NT2/D1 (cell line): ENCODE results near the gene TBC1D10A.

Source experiments
- DNase-seq: peaks from one replicate; pipeline ENCODE4 v3.0.0-alpha.2; 2011; ENCODE audit warnings: low read depth, low spot score
- H3K27me3 ChIP-seq: 2 replicates; pipeline ENCODE4 v1.6.0; 2011; ENCODE audit warnings: mild to moderate bottlenecking; ENCODE audit not compliant: insufficient read length, insufficient read depth
- H3K36me3 ChIP-seq: 2 replicates; pipeline ENCODE4 v1.6.1; 2011; ENCODE audit warnings: mild to moderate bottlenecking, low read length, mixed read lengths; ENCODE audit not compliant: insufficient read depth, insufficient read length
- H3K4me1 ChIP-seq: 2 replicates; pipeline ENCODE4 v1.5.1; 2011; ENCODE audit not compliant: insufficient read depth, insufficient read length
- H3K4me3 ChIP-seq: 2 replicates; pipeline ENCODE4 v1.5.1; 2011; ENCODE audit warnings: low read depth; ENCODE audit not compliant: insufficient read length
- H3K9ac ChIP-seq: 2 replicates; pipeline ENCODE4 v1.6.0; 2011; ENCODE audit warnings: low read depth; ENCODE audit not compliant: insufficient read length
- H3K9me3 ChIP-seq: 2 replicates; pipeline ENCODE4 v1.5.1; 2011; ENCODE audit warnings: mild to moderate bottlenecking, low read length; ENCODE audit not compliant: insufficient read depth
- SUZ12 ChIP-seq: IDR thresholded peaks from 2 replicates; pipeline ENCODE4 v1.6.1; 2011; ENCODE audit not compliant: insufficient read length, insufficient read depth; ENCODE audit errors: extremely low read depth
- YY1 ChIP-seq: IDR thresholded peaks from 2 replicates; pipeline ENCODE4 v1.6.1; 2011; ENCODE audit not compliant: insufficient read length, insufficient read depth
- ZNF274 ChIP-seq: IDR thresholded peaks from 2 replicates; pipeline ENCODE4 v1.6.1; 2011; ENCODE audit warnings: mild to moderate bottlenecking, low read depth, low read length

The TBC1D10A gene

DNA sequence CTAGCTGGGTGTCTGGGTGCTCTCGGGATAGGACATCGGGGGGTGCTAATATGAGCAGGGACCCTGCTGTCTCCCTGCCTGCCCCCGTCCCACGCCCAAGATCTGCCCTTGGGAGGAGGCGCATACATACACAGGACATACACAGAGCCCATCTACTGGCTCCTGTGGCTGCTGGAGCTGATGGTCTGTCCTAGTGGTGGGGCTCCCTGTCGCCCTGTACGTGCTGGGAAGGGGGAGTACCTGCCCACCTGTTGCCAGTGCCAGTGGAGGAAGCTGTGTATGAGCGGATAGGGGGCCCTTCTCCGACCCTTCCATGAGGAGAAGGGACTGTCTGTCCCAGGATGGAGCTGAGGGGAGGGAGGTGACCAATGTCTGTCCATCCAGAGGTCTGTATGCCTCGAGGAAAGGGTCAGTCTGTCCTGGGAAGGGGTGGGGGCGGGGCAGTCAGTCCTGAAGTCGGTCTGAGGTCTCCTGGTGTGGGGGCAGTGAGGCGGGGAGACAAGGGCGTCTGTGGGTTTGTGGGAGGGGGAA, 952 bp downstream of the TBC1D10A start:
- peaks cover 24% of the 10 kb centered on the region for H3K36me3 ChIP-seq
- H3K4me1 ChIP-seq, result peaks cover 9% of the 10 kb centered on the region
- TF ChIP-seq ZNF274 (no peak), YY1 (no peak), SUZ12 (no peak)
- H3K4me3 ChIP-seq, result peak overlapping the region; percentile 72
- DNase-seq, result no peak
- H3K9me3 ChIP-seq, result no peaks in the 10 kb centered on the region
- peak overlapping the region; percentile 83 for H3K9ac ChIP-seq
- no peaks in the 10 kb centered on the region for H3K27me3 ChIP-seq

DNA sequence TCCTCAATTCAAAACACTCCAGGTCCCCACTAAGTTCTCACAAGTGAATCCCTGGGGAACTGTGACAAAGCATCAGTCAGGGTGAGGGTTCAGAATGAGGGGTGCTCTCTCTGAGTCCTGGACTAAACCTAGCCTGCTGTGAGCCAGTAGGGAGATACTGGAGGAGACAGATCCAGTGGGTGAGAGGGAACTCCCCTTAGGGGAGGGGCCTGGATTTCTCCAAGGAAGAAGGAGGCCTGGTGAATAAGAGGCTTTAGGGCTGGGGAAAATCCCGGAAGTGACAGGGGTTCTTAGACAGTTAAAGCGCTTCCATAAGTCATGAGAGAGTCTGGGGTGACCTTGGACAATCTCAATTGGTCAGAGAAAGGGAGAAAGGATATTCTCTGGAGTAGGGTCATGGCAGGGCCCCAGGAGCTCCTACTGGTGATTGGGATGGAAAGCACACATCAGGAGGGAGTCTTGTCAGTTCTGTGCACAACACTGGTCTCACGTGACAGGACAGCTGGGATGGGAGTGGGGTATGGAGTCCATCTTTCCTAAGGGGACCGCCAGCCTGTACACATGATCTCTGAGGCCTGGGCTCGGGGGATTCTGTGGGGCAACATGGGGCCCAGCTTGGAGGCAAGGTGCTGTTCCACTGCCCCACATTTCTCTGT, 1.5 kb downstream of the TBC1D10A start:
- peaks cover 9% of the 10 kb centered on the region for H3K4me1 ChIP-seq
- H3K4me3 ChIP-seq, result no peak overlapping the region
- TF ChIP-seq YY1 (no peak), SUZ12 (no peak), ZNF274 (no peak)
- H3K27me3 ChIP-seq, result no peaks in the 10 kb centered on the region
- H3K9ac ChIP-seq, result no peak overlapping the region
- no peaks in the 10 kb centered on the region for H3K9me3 ChIP-seq
- DNase-seq, result no peak
- peaks cover 22% of the 10 kb centered on the region for H3K36me3 ChIP-seq

DNA sequence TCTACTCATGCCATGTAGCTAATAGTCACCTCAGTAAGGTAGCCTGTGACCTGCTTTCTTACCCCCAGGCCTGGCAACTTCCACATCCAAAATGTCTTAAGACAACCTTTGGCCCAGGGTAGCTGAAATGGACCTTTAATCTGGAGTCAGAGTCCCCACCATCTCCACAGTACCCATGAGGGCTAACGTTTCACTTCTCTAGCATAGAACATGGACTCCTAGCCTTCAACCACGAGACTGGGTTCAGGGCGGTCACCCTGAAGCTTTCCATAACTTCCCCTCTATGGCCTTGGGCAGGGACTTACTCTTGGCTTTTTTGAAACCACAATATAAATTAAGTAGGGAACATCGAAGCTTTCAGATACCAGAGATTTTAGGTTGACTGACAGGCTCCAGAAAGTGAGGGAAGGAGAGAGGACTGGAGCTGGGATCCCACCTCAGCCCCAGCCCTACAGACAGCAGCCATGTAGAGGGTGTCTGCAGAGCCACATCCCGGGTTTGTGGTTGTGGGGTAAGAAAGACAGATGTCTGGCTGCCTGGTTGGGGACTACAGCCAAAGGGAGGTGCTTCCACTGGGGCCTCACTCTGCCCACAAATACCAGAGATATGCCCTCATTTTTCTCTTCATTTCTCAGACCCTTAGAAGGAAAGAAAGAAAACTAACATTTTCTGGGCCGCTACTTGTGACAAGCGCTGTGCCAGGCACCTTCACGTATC, 2.6 kb downstream of the TBC1D10A start:
- no peak for TF ChIP-seq ZNF274
- Histone ChIP-seq H3K27me3 (no peaks in the 10 kb centered on the region), H3K4me3 (no peak overlapping the region), H3K9ac (no peak overlapping the region), H3K4me1 (peaks cover 9% of the 10 kb centered on the region), H3K9me3 (no peaks in the 10 kb centered on the region), H3K36me3 (peaks cover 18% of the 10 kb centered on the region)
- no peak for DNase-seq

DNA sequence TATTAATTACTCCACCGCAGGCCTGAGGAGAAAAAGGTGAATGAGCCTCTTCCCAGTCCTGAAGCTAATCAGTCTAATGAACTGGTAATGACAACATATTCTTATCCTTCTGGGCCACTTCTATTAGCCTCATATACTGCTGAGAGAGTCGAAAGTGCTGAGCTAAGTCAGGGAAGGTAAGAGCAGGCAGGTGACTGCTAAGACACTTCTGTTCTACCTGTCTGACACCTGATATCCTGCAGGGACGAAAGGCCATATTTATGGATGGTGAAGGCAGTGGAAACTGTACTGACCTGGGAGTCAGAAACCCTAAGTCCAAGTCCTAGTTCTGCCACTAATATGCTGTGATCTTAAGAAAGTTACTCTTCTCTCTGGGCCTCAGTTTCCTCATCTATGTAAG, 3.5 kb downstream of the TBC1D10A start:
- DNase-seq, result no peak
- H3K36me3 ChIP-seq, result peaks cover 15% of the 10 kb centered on the region
- TF ChIP-seq SUZ12, result no peak
- TF ChIP-seq YY1, result no peak
- no peak for TF ChIP-seq ZNF274
- no peaks in the 10 kb centered on the region for H3K27me3 ChIP-seq
- no peak overlapping the region for H3K9ac ChIP-seq
- peaks cover 6% of the 10 kb centered on the region for H3K4me1 ChIP-seq
- no peak overlapping the region for H3K4me3 ChIP-seq
- no peaks in the 10 kb centered on the region for H3K9me3 ChIP-seq

DNA sequence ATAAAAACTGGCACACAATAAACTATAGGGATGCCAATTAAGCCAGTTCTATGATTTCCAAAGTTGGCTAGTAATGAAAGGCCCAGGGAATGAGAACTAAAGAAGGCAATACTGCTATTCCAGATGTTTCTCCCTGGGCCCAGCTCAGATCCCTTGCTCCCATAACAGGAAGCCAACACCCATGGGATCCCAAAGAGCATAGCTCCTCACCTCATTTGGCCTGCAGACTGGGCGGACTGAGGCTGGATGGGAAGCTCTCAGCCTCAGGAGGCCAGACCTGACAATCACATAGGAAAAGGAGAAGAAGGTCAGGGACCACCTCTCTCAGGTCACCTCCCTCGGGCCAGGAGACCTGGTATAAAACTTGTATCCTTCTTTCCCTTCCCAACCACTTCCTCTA, 5.3 kb downstream of the TBC1D10A start:
- Histone ChIP-seq H3K4me3 (no peak overlapping the region), H3K36me3 (peaks cover 15% of the 10 kb centered on the region)

DNA sequence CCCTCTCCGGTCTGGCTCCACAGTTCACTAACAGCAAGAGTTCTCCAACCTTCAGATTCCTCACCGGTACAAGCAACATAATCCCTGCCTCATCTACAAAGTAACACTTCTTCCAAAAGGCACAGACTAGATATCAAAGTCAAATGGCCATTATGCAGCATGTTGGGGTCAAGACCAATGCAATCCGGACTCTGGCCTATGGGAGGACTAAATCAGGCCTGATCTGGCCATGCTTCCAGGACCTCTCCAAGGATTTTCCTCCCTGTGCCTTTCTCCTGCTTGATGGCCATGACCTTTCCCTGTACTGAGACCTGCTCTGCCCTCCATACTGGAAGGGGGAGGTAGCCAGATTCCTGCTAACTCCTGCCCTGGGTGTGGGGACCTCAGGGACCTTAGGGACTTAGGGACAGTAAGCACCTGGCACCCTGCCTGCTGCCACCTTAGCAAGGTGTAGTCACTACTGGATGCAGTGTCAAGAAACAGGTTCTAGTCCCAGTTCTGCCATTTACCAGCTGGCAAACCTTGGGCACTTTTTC, 6.7 kb downstream of the TBC1D10A start:
- no peak for TF ChIP-seq SUZ12
- Histone ChIP-seq H3K9ac (no peak overlapping the region), H3K36me3 (peaks cover 18% of the 10 kb centered on the region), H3K4me1 (peaks cover 3% of the 10 kb centered on the region), H3K27me3 (no peaks in the 10 kb centered on the region), H3K9me3 (no peaks in the 10 kb centered on the region), H3K4me3 (no peak overlapping the region)
- DNase-seq, result no peak

More for the DNA sequence above, 5.3 kb downstream of the TBC1D10A start:
- DNase-seq, result no peak
- H3K9ac ChIP-seq, result no peak overlapping the region
- TF ChIP-seq YY1 (no peak), SUZ12 (no peak), ZNF274 (no peak)
- peaks cover 9% of the 10 kb centered on the region for H3K4me1 ChIP-seq
- H3K9me3 ChIP-seq, result no peaks in the 10 kb centered on the region
- no peaks in the 10 kb centered on the region for H3K27me3 ChIP-seq

DNA sequence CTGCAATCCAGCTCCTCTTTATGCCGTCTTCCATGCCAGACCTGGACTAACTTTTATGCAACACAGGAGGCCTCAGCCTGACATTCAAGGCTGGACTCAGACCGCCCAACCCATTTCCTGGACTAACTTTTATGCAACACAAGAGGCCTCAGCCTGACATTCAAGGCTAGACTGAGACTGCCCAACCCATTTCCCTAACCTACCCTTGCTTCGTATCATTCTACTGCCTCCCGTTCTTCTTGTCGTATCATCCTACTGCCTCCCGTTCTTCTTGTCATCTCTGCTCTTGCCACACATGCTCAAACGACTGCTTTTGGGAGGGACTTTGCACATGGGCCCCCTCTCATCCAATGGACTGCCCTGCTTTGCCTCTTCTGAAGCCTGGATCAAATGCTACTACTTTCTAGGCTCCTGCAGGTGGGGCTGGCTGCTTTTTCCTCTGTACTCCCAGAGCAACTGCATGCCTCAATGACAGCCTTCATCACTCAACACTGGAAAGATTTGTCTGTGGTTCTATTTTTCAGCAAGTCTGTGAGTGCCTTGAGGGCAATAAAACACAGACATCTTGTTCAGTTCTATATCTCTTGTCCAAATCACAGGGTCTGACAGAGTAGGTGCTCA, 7.8 kb downstream of the TBC1D10A start:
- no peak for DNase-seq
- Histone ChIP-seq H3K9ac (no peak overlapping the region), H3K27me3 (no peaks in the 10 kb centered on the region), H3K4me3 (no peak overlapping the region), H3K36me3 (peaks cover 18% of the 10 kb centered on the region), H3K9me3 (no peaks in the 10 kb centered on the region), H3K4me1 (peaks cover 5% of the 10 kb centered on the region)
- TF ChIP-seq ZNF274 (no peak), SUZ12 (no peak), YY1 (no peak)
